GM12892 (cell line): ENCODE measurements around the gene CADM4.

Source experiments
- POLR2A ChIP-seq: IDR thresholded peaks from 2 replicates; pipeline ENCODE4 v1.6.1; 2011; ENCODE audit warnings: low read depth, low read length, control low read depth
- POLR2AphosphoS5 ChIP-seq: IDR thresholded peaks from 2 replicates; pipeline ENCODE4 v1.6.1; 2011; ENCODE audit warnings: low read depth, low read length, control low read depth
- TAF1 ChIP-seq: IDR thresholded peaks from 2 replicates; pipeline ENCODE4 v1.6.1; 2011; ENCODE audit warnings: low read depth, mild to moderate bottlenecking, control low read depth, low read length, borderline replicate concordance

DNA sequence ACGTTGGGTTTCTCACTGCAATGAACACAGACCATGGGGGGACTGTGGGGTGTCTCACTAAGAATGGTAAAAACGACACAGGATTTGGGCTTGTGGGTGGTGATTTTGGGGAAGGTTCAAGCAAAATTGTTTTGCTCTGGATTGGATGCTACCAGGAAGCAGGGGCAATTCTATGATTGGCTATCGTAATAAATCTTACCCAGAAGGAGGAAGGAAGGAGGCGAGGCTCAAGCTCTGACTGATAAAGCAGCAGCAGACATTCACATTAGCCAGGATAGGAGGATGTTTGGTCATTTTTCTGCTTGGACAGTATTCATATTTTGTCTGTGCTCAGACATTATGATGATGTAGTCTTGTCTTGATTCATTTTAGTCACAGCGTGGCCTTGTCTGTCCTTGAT, 41.8 kb downstream of the CADM4 start:
- TF ChIP-seq POLR2AphosphoS5, result no peak
- no peak for TF ChIP-seq POLR2A
- TF ChIP-seq TAF1, result no peak
